B cell (primary cell): ENCODE data around the gene EFNB2. TPM values are rescaled to one million over a fixed set of nuclear protein-coding genes. Genes with fewer than 3 reads are reported as not detected.

Experiments
- ATAC-seq: fragments of 200-7000 bp; cut with Tn5 transposase; one replicate; pipeline ENCODE4 v1.10.0; 2021; ENCODE audit warnings: low read depth, mild to moderate bottlenecking, moderate number of reproducible peaks, moderate library complexity
- CTCF ChIA-PET: fragments of 350-600 bp; sonication (Branson Sonifier 250); formaldehyde crosslinking; loops from one replicate; lab custom pipeline; 2021; ENCODE audit warnings: antibody characterized with exemption, inconsistent platforms; lab: Charles Lee
- POLR2A ChIA-PET: fragments of 350-600 bp; sonication (Branson Sonifier 250); formaldehyde crosslinking; loops from one replicate; lab custom pipeline; 2021; ENCODE audit warnings: antibody characterized with exemption; lab: Charles Lee
- DNase-seq: peaks from one replicate; pipeline ENCODE4 v3.0.0; 2013
- H2AFZ ChIP-seq: 2 replicates; pipeline ENCODE4 v1.6.1; 2012; ENCODE audit warnings: mild to moderate bottlenecking, low read depth, low read length; ENCODE audit not compliant: insufficient read depth, poor library complexity, severe bottlenecking
- H3K27ac ChIP-seq, 2 donors: 1 replicate in 1 of 2; 2 replicates in 1 of 2; pipeline ENCODE4 v1.5.1; 2012 to 2013; ENCODE audit warnings: low read length in 2 of 2, mild to moderate bottlenecking in 2 of 2, moderate library complexity in 1 of 2
- H3K27me3 ChIP-seq, 4 experiments: fragments of 200-600 bp in 1 of 4; sonication (generic) in 1 of 4; replicated peaks in 1 of 4; 1 replicate in 2 of 4; 2 replicates in 2 of 4; pipeline versions ENCODE4 v1.6.1 to v1.7.0; 2013 to 2016; ENCODE audit warnings: low read length in 3 of 4, mild to moderate bottlenecking in 2 of 4, mixed read lengths in 1 of 4, moderate library complexity in 1 of 4; ENCODE audit not compliant: insufficient read depth in 4 of 4, control insufficient read depth in 3 of 4; ENCODE audit errors: control extremely low read depth in 1 of 4
- H3K36me3 ChIP-seq, 2 experiments: replicated peaks in 1 of 2; 1 replicate in 1 of 2; 2 replicates in 1 of 2; pipeline versions ENCODE4 v1.6.1 to v1.7.1; 2013; ENCODE audit warnings: low read length in 1 of 2; ENCODE audit not compliant: insufficient read depth in 2 of 2, control insufficient read depth in 1 of 2; ENCODE audit errors: control extremely low read depth in 1 of 2, extremely low read depth in 1 of 2
- H3K4me1 ChIP-seq, 2 donors: fragments of 200-600 bp in 1 of 2; sonication (generic) in 1 of 2; 1 replicate in 1 of 2; 2 replicates in 1 of 2; pipeline versions ENCODE4 v1.5.1 to v1.6.1; 2013 to 2017; ENCODE audit warnings: low read length in 2 of 2; ENCODE audit not compliant: control insufficient read depth in 2 of 2, insufficient read depth in 2 of 2
- H3K4me2 ChIP-seq: replicated peaks from 2 replicates; pipeline ENCODE3; 2012; ENCODE audit warnings: mild to moderate bottlenecking, low read depth, low read length; ENCODE audit not compliant: poor library complexity, severe bottlenecking
- H3K4me3 ChIP-seq, 5 experiments: fragments of 200-600 bp in 1 of 5; sonication (generic) in 1 of 5; 1 replicate in 3 of 5; 2 replicates in 2 of 5; pipeline versions ENCODE4 v1.5.1 to v1.7.0; 2011 to 2016; ENCODE audit warnings: low read length in 4 of 5, mild to moderate bottlenecking in 4 of 5, low read depth in 2 of 5, control low read depth in 1 of 5, moderate library complexity in 1 of 5; ENCODE audit not compliant: insufficient read depth in 1 of 5; ENCODE audit errors: control extremely low read depth in 1 of 5, extremely low read depth in 1 of 5
- H3K79me2 ChIP-seq: fragments of 200-600 bp; sonication (generic); one replicate; pipeline ENCODE4 v1.6.0; 2016; ENCODE audit warnings: low read length; ENCODE audit not compliant: control insufficient read depth, insufficient read depth
- H3K9ac ChIP-seq: fragments of 200-600 bp; sonication (generic); 2 replicates; pipeline ENCODE4 v1.6.1; 2017; ENCODE audit warnings: mild to moderate bottlenecking, low read length, moderate library complexity
- H3K9me3 ChIP-seq, 3 donors: one replicate each; pipeline versions ENCODE4 v1.6.1 to v1.7.1; 2013; ENCODE audit warnings: low read length in 2 of 3; ENCODE audit not compliant: control insufficient read depth in 2 of 3, insufficient read depth in 1 of 3; ENCODE audit errors: control extremely low read depth in 1 of 3
- H4K20me1 ChIP-seq: 2 replicates; pipeline ENCODE4 v1.6.0; 2012; ENCODE audit warnings: mild to moderate bottlenecking, low read length; ENCODE audit not compliant: insufficient read depth, control insufficient read depth, poor library complexity, severe bottlenecking
- H3K27ac Mint-ChIP-seq: one replicate; pipeline ENCODE4 v1.8.0; 2021; ENCODE audit warnings: mixed read lengths
- H3K27me3 Mint-ChIP-seq: one replicate; pipeline ENCODE4 v1.8.0; 2021; ENCODE audit warnings: mixed read lengths
- H3K4me1 Mint-ChIP-seq: one replicate; pipeline ENCODE4 v1.8.0; 2021; ENCODE audit warnings: mixed read lengths
- H3K4me3 Mint-ChIP-seq: one replicate; pipeline ENCODE4 v1.8.0; 2021; ENCODE audit warnings: mixed read lengths
- H3K9me3 Mint-ChIP-seq: one replicate; pipeline ENCODE4 v1.8.0; 2022; ENCODE audit warnings: mixed read lengths; ENCODE audit not compliant: insufficient read depth
- EZH2 ChIP-seq: IDR thresholded peaks from 2 replicates; pipeline ENCODE4 v1.6.1; 2012; ENCODE audit warnings: borderline replicate concordance, low read depth, mild to moderate bottlenecking, moderate library complexity, low read length; ENCODE audit not compliant: insufficient read depth, poor library complexity, severe bottlenecking
- WGBS: methylation state at CpG from one replicate; pipeline ENCODE4 v1.1.5; 2013; ENCODE audit warnings: missing lambda C conversion rate; ENCODE audit not compliant: insufficient coverage; 5-methylcytosine and 5-hydroxymethylcytosine counted together
- intact Hi-C: fragments of 100-400 bp; cut with micrococcal nuclease; formaldehyde crosslinking; loops from one replicate; pipeline ENCODE4 v1.10.0; 2022
- polyA plus RNA-seq: library from polyadenylated mRNA; depleted of rRNA; stranded (reverse); fragments of >200 nt; gene quantifications from 2 replicates; pipeline ENCODE4 v1.2.3, GENCODE V29; 2012
- total RNA-seq, 2 donors: library from RNA; stranded (reverse); fragments of 120-200 nt in 1 of 2; gene quantifications; 1 replicate in 1 of 2; 2 replicates in 1 of 2; pipeline versions ENCODE4 v1.2.3 to v1.2.4, GENCODE V29; 2013 to 2022
- TF ChIP-seq, protein P1 (sequence below): fragments of 200-600 bp; IDR thresholded peaks from one replicate; pipeline ENCODE4 v1.8.0; 2022; ENCODE audit warnings: antibody characterized with exemption, mild to moderate bottlenecking

Gene EFNB2
- total and polyA plus RNA-seq, 2 donors (not counting 1 experiment from before 2014, with no cell fraction given): 0.04 to 1.2 TPM

DNA sequence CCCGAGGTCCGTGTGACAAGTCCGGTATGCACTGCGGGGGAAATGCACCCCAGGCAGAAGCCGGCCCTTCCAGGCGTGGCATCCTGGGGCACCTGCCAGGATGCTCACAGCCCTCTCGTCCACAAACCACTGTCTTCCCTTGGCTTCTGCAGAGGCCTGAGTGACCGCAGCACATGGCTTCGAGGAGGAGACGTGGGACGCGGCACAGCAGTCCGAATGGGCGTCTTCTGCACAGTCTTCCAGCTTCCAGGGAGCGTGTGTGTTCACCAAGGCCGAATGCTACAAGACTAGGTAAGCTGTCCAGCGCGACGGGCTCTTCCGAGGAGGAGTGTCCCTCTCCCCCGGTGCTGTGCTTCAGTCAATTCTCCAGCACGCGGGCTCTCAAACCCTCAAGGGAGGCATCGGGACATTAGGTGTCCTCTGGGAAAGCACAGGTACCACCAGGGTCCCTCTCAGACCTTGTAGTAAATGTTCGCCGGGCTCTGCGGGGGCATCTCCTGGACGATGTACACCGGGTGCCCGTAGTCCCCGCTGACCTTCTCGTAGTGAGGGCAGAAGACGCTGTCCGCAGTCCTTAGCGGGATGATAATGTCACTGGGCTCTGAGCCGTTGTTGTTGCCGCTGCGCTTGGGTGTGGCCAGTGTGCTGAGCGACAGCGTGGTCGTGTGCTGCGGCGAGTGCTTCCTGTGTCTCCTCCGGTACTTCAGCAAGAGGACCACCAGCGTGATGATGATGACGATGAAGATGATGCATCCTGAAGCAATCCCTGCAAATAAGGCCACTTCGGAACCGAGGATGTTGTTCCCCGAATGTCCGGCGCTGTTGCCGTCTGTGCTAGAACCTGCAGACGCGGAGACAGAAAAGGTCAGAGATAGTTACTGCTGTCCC lies 42.6 kb downstream of the EFNB2 start:
- Histone ChIP-seq H3K27me3 (peaks cover 0 to 31% (median 13%) of the 10 kb centered on the region in 4 experiments), H3K9ac (no peak overlapping the region), H3K79me2 (no peaks in the 10 kb centered on the region), H3K4me3 (no peak overlapping the region), H3K9me3 (peaks cover 0 to 5% (median 0%) of the 10 kb centered on the region in 3 donors), H3K4me2 (no peak overlapping the region), H4K20me1 (no peaks in the 10 kb centered on the region), H3K4me1 (peaks cover 15 to 20% of the 10 kb centered on the region in 2 donors), H3K36me3 (no peaks in the 10 kb centered on the region), H3K27ac (no peak overlapping the region), H2AFZ (no peak overlapping the region)
- no peak overlapping the region for H3K27ac Mint-ChIP-seq
- ChIA-PET POLR2A (no interaction called here), CTCF (no interaction called here)
- peaks cover 67% of the 10 kb centered on the region for H3K27me3 Mint-ChIP-seq
- intact Hi-C loops: no loop called here
- H3K4me3 Mint-ChIP-seq: no peak overlapping the region
- no peaks in the 10 kb centered on the region for H3K9me3 Mint-ChIP-seq
- DNase-seq: no peak
- H3K4me1 Mint-ChIP-seq: peaks cover 34% of the 10 kb centered on the region
- ATAC-seq: no peak
- WGBS: 94% methylated on average over 54 of the region's 54 CpGs
- TF ChIP-seq, protein P1, sequence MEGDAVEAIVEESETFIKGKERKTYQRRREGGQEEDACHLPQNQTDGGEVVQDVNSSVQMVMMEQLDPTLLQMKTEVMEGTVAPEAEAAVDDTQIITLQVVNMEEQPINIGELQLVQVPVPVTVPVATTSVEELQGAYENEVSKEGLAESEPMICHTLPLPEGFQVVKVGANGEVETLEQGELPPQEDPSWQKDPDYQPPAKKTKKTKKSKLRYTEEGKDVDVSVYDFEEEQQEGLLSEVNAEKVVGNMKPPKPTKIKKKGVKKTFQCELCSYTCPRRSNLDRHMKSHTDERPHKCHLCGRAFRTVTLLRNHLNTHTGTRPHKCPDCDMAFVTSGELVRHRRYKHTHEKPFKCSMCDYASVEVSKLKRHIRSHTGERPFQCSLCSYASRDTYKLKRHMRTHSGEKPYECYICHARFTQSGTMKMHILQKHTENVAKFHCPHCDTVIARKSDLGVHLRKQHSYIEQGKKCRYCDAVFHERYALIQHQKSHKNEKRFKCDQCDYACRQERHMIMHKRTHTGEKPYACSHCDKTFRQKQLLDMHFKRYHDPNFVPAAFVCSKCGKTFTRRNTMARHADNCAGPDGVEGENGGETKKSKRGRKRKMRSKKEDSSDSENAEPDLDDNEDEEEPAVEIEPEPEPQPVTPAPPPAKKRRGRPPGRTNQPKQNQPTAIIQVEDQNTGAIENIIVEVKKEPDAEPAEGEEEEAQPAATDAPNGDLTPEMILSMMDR: no peak
- no peak for TF ChIP-seq EZH2

- Histone ChIP-seq H3K79me2 (no peaks in the 10 kb centered on the region), H4K20me1 (no peaks in the 10 kb centered on the region)
Measured at GRCh38 chr13:106491928-106492587, 43.4 kb downstream of the EFNB2 start.

More at GRCh38 chr13:106491928-106492587, 43.4 kb downstream of the EFNB2 start:
- H3K27ac Mint-ChIP-seq: no peak overlapping the region
- DNase-seq (no peak), ATAC-seq (no peak)
- H3K4me3 ChIP-seq: no peak overlapping the region
- no peak overlapping the region for H2AFZ ChIP-seq
- peaks cover 61% of the 10 kb centered on the region for H3K27me3 Mint-ChIP-seq
- H3K27ac ChIP-seq: no peak overlapping the region
- H3K9ac ChIP-seq: no peak overlapping the region
- ChIA-PET POLR2A (no interaction called here), CTCF (no interaction called here)
- peaks cover 34% of the 10 kb centered on the region for H3K4me1 Mint-ChIP-seq
- peaks cover 0 to 5% (median 0%) of the 10 kb centered on the region in 3 donors for H3K9me3 ChIP-seq
- TF ChIP-seq, protein P1: no peak
- no peak for TF ChIP-seq EZH2
- intact Hi-C loops: no loop called here
- peaks cover 15 to 20% of the 10 kb centered on the region in 2 donors for H3K4me1 ChIP-seq
- H3K9me3 Mint-ChIP-seq: no peaks in the 10 kb centered on the region
- no peaks in the 10 kb centered on the region for H3K36me3 ChIP-seq
- H3K4me3 Mint-ChIP-seq: no peak overlapping the region
- peaks cover 0 to 33% (median 13%) of the 10 kb centered on the region in 4 experiments for H3K27me3 ChIP-seq
- no peak overlapping the region for H3K4me2 ChIP-seq
- WGBS: 93% methylated on average over 13 of the region's 14 CpGs
